WTC11 (cell line): Measurements from ENCODE around the gene RPL39L.

Experiments used
- ATF2 ChIP-seq: sonication (generic); formaldehyde crosslinking; IDR thresholded peaks from 2 replicates; pipeline ENCODE4 v1.8.1; 2022; ENCODE audit warnings: low read depth, missing genetic modification reagents, borderline replicate concordance
- CTCF ChIP-seq: fragments of 200-600 bp; IDR thresholded peaks from 2 replicates; pipeline ENCODE4 v1.8.0; 2022; ENCODE audit warnings: antibody characterized with exemption
- EMX1 ChIP-seq: fragments of 250-450 bp; sonication (Bioruptor Pico); IDR thresholded peaks from 2 replicates; pipeline ENCODE4 v1.8.0; 2021; ENCODE audit warnings: mild to moderate bottlenecking
- ETV6 ChIP-seq: sonication (generic); formaldehyde crosslinking; IDR thresholded peaks from 2 replicates; pipeline ENCODE4 v1.8.1; 2022; ENCODE audit warnings: mild to moderate bottlenecking, missing genetic modification reagents
- ZBTB21 ChIP-seq: sonication (generic); formaldehyde crosslinking; IDR thresholded peaks from 2 replicates; pipeline ENCODE4 v1.8.1; 2023; ENCODE audit warnings: mild to moderate bottlenecking, missing genetic modification reagents, borderline replicate concordance
- ZNF281 ChIP-seq: sonication (generic); formaldehyde crosslinking; IDR thresholded peaks from 2 replicates; pipeline ENCODE4 v1.8.0; 2023; ENCODE audit warnings: mild to moderate bottlenecking, missing genetic modification reagents

- TF ChIP-seq CTCF (no peak), ATF2 (CRISPR knock-in tag) (no peak), ZNF281 (CRISPR knock-in tag) (no peak), EMX1 (no peak), ETV6 (CRISPR knock-in tag) (no peak), ZBTB21 (CRISPR knock-in tag) (no peak)
Observed at GRCh38 chr3:187132666-187133065, 6.6 kb downstream of the RPL39L start.
